GF-D8 (cell line): ENCODE data around the gene FBXO21.
"Not testable (repeated sequence)": the region's sequence is repeated elsewhere in the genome, so short reads cannot be mapped to it uniquely, and the experiment has no call there.

Experiments
- DNase-seq: peaks from one replicate; lab custom pipeline; 2025; lab: John Stamatoyannopoulos, UW

The FBXO21 gene

GRCh38 chr12:117190210-117190781, at the start of gene FBXO21:
Gene FBXO21, minus strand, starts transcription at chr12:117190470. Its CDS starts 14 bp downstream, at chr12:117190456.
- DNase-seq: peak; percentile 30

GRCh38 chr12:117236456-117237001, 46.3 kb upstream of the FBXO21 start:
- no peak for DNase-seq

GRCh38 chr12:117235261-117235660, 45.0 kb upstream of the FBXO21 start:
- DNase-seq: no peak

GRCh38 chr12:117234441-117234840, 44.2 kb upstream of the FBXO21 start:
- DNase-seq: no peak

GRCh38 chr12:117231750-117232149, 41.5 kb upstream of the FBXO21 start:
- no peak for DNase-seq

GRCh38 chr12:117228239-117228638, 38.0 kb upstream of the FBXO21 start:
- DNase-seq: no peak

- DNase-seq: no peak
Observed at GRCh38 chr12:117227000-117227653, 36.9 kb upstream of the FBXO21 start.

- DNase-seq: no peak
Observed at GRCh38 chr12:117226505-117226904, 36.2 kb upstream of the FBXO21 start.

- DNase-seq: no peak
Observed at GRCh38 chr12:117225179-117225578, 34.9 kb upstream of the FBXO21 start.

GRCh38 chr12:117220947-117221346, 30.7 kb upstream of the FBXO21 start:
- DNase-seq: not testable (repeated sequence)

- DNase-seq: no peak
Observed at GRCh38 chr12:117218149-117218548, 27.9 kb upstream of the FBXO21 start.

GRCh38 chr12:117216686-117217085, 26.4 kb upstream of the FBXO21 start:
- DNase-seq: no peak

- no peak for DNase-seq
Observed at GRCh38 chr12:117214797-117215196, 24.5 kb upstream of the FBXO21 start.

- no peak for DNase-seq
Observed at GRCh38 chr12:117213295-117213808, 23.1 kb upstream of the FBXO21 start.

- peak; percentile 4 for DNase-seq
Observed at GRCh38 chr12:117212563-117213190, 22.4 kb upstream of the FBXO21 start.

- DNase-seq: no peak
Observed at GRCh38 chr12:117210266-117210918, 20.1 kb upstream of the FBXO21 start.

- DNase-seq: no peak
Observed at GRCh38 chr12:117209626-117210025, 19.4 kb upstream of the FBXO21 start.

GRCh38 chr12:117208811-117209455, 18.7 kb upstream of the FBXO21 start:
- no peak for DNase-seq

GRCh38 chr12:117208206-117208605, 17.9 kb upstream of the FBXO21 start:
- no peak for DNase-seq

- no peak for DNase-seq
Observed at GRCh38 chr12:117207675-117208074, 17.4 kb upstream of the FBXO21 start.

- DNase-seq: no peak
Observed at GRCh38 chr12:117202556-117202955, 12.3 kb upstream of the FBXO21 start.

GRCh38 chr12:117202033-117202432, 11.8 kb upstream of the FBXO21 start:
- DNase-seq: no peak
